Gastroesophageal sphincter (tissue), 3 donors: ENCODE measurements around the gene SLC9A1.

Source experiments
- CTCF ChIP-seq, 4 experiments: fragments of 200-600 bp in 2 of 4; fragments of 450-650 bp in 2 of 4; sonication (generic) in 1 of 4; IDR thresholded peaks; one replicate each; pipeline ENCODE4 v1.5.1; 2017 to 2019; ENCODE audit warnings: antibody characterized with exemption in 4 of 4, mild to moderate bottlenecking in 2 of 4, moderate library complexity in 2 of 4
- EP300 ChIP-seq: sonication (generic); formaldehyde crosslinking; IDR thresholded peaks from one replicate; pipeline ENCODE4 v1.6.1; 2017; ENCODE audit warnings: antibody characterized with exemption, mild to moderate bottlenecking
- POLR2A ChIP-seq, 2 donors: fragments of 450-650 bp; IDR thresholded peaks; one replicate each; pipeline ENCODE4 v1.6.1; 2017; ENCODE audit warnings: antibody characterized with exemption in 2 of 2, mild to moderate bottlenecking in 2 of 2, moderate library complexity in 1 of 2
- POLR2AphosphoS5 ChIP-seq: sonication (generic); formaldehyde crosslinking; IDR thresholded peaks from one replicate; pipeline ENCODE4 v1.6.1; 2017; ENCODE audit warnings: antibody characterized with exemption

- TF ChIP-seq CTCF (IDR thresholded peaks at IDR 0.05) (no peak), EP300 (no peak), POLR2A (IDR thresholded peaks at IDR 0.05) (no peak), POLR2AphosphoS5 (no peak)
Measured at GRCh38 chr1:27148591-27148990, 6.3 kb downstream of the SLC9A1 start.
